IPS-NIHi7 (cell line): ENCODE measurements around the gene ARHGAP6.
A peak's percentile ranks its signal among the peaks of the same experiment; 100 is the strongest.

Source experiments
- DNase-seq: peaks from one replicate; pipeline ENCODE4 v3.0.0; 2012; ENCODE audit warnings: mixed read lengths; ENCODE audit errors: extremely low spot score

Gene ARHGAP6

GRCh38 chrX:11108253-11108941 lies 557.3 kb downstream of the ARHGAP6 start:
- no peak for DNase-seq

- no peak for DNase-seq
Observed at GRCh38 chrX:11105080-11105479, 560.6 kb downstream of the ARHGAP6 start.

- no peak for DNase-seq
Observed at GRCh38 chrX:11103751-11104150, 562.0 kb downstream of the ARHGAP6 start.

GRCh38 chrX:11103006-11103405 lies 562.7 kb downstream of the ARHGAP6 start:
- DNase-seq: no peak

- DNase-seq: peak; percentile 66
Observed at GRCh38 chrX:11100281-11101035, 565.3 kb downstream of the ARHGAP6 start.

- no peak for DNase-seq
Observed at GRCh38 chrX:11099465-11099864, 566.3 kb downstream of the ARHGAP6 start.

- no peak for DNase-seq
Observed at GRCh38 chrX:11097933-11098332, 567.8 kb downstream of the ARHGAP6 start.

- DNase-seq: no peak
Observed at GRCh38 chrX:11089802-11090201, 575.9 kb downstream of the ARHGAP6 start.
